Ascending aorta (tissue), 2 donors: ENCODE measurements around the gene RTL10. TPM values are rescaled to one million over a fixed set of nuclear protein-coding genes. Genes with fewer than 3 reads are reported as not detected.
A peak's percentile ranks its signal among the peaks of the same experiment; 100 is the strongest.

Experiments used
- DNase-seq, 2 donors: peaks; one replicate each; pipeline ENCODE4 v3.0.0-alpha.2; 2019; ENCODE audit warnings: low spot score in 2 of 2
- H3K27ac ChIP-seq, 2 donors: fragments of 200-600 bp; sonication (generic); one replicate each; pipeline ENCODE4 v1.5.1; 2016 to 2017; ENCODE audit warnings: mild to moderate bottlenecking in 1 of 2
- H3K27me3 ChIP-seq: fragments of 200-600 bp; sonication (generic); one replicate; pipeline ENCODE4 v1.5.1; 2017
- H3K36me3 ChIP-seq, 2 donors: fragments of 200-600 bp; sonication (generic); one replicate each; pipeline ENCODE4 v1.5.1; 2016
- H3K4me1 ChIP-seq, 2 donors: fragments of 200-600 bp; sonication (generic); one replicate each; pipeline ENCODE4 v1.5.1; 2016 to 2017; ENCODE audit warnings: mild to moderate bottlenecking in 1 of 2
- H3K4me3 ChIP-seq, 2 donors: fragments of 200-600 bp; sonication (generic); one replicate each; pipeline ENCODE4 v1.5.1; 2016 to 2017; ENCODE audit warnings: mild to moderate bottlenecking in 1 of 2
- H3K9me3 ChIP-seq, 2 donors: fragments of 200-600 bp; sonication (generic); one replicate each; pipeline ENCODE4 v1.5.1; 2016
- intact Hi-C: fragments of 100-400 bp; cut with DNase I; formaldehyde crosslinking; loops from one replicate; pipeline ENCODE4 v1.15.1; 2023
- total RNA-seq: library from RNA; depleted of rRNA; stranded (reverse); fragments of >200 nt; gene quantifications from one replicate; pipeline ENCODE4 v1.1.0, GENCODE V29; 2016
- TF ChIP-seq, protein P1 (sequence below), 3 experiments: fragments of 200-600 bp in 2 of 3; fragments of 450-650 bp in 1 of 3; sonication (generic) in 2 of 3; IDR thresholded peaks; one replicate each; pipeline ENCODE4 v1.5.1; 2016 to 2019; ENCODE audit warnings: antibody characterized with exemption in 3 of 3, mild to moderate bottlenecking in 1 of 3, moderate library complexity in 1 of 3

The RTL10 gene
- total RNA-seq, 1 donor from 2014 or later = 8.8 TPM

DNA sequence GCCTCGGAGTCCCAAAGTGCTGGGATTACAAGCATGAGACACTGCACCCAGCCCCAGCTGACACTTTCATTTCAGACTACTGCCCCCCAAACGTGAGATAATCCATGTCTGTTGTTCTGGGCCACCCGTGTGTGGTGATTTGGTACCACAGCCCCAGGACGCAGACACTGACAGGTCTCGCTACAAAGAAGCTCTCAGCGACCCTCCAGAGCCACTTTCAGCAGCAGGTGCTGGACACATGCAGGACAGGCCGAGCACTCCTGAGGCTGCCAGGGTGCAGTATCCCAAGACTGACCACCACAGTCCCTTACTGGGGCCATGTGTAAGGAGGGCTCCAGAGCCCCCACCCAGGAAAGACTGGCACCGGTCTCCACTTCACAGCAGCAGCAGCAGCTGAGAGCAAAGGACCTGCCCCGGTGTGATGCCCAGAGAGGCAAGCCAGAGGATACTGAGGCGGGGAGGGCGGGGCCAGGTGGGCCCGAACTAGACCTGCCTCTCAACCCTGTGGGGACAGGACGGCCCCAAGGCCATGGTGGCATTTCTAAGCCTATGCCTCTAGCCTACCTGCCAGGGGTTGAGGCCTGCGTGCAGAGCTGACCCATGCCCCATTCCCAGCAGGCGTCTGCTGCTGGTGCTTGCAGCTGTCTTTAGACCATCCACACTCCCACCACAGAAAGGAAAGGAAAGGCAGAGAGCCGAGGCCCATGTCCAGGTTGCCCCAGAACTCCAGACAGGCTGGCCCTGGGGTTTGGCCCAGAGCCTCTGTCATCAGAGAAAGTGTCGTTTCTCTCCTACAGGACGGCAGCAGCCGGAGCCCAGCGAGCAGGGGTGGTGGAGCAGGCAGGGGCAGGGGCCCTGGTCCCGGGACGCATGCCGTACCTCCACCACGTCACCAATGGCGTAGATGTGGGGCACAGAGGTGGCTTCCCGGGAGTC, 28.0 kb upstream of the RTL10 start:
- DNase-seq = peak in 1 of 2 donors; percentile 59
- Histone ChIP-seq H3K9me3 (no peaks in the 10 kb centered on the region), H3K36me3 (peaks cover 10 to 19% of the 10 kb centered on the region in 2 donors), H3K27ac (no peak overlapping the region), H3K27me3 (no peaks in the 10 kb centered on the region), H3K4me1 (peaks cover 4 to 12% of the 10 kb centered on the region in 2 donors), H3K4me3 (no peak overlapping the region)
- intact Hi-C loops = no loop called here
- TF ChIP-seq, protein P1, sequence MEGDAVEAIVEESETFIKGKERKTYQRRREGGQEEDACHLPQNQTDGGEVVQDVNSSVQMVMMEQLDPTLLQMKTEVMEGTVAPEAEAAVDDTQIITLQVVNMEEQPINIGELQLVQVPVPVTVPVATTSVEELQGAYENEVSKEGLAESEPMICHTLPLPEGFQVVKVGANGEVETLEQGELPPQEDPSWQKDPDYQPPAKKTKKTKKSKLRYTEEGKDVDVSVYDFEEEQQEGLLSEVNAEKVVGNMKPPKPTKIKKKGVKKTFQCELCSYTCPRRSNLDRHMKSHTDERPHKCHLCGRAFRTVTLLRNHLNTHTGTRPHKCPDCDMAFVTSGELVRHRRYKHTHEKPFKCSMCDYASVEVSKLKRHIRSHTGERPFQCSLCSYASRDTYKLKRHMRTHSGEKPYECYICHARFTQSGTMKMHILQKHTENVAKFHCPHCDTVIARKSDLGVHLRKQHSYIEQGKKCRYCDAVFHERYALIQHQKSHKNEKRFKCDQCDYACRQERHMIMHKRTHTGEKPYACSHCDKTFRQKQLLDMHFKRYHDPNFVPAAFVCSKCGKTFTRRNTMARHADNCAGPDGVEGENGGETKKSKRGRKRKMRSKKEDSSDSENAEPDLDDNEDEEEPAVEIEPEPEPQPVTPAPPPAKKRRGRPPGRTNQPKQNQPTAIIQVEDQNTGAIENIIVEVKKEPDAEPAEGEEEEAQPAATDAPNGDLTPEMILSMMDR (IDR thresholded peaks at IDR 0.05) = no peak

DNA sequence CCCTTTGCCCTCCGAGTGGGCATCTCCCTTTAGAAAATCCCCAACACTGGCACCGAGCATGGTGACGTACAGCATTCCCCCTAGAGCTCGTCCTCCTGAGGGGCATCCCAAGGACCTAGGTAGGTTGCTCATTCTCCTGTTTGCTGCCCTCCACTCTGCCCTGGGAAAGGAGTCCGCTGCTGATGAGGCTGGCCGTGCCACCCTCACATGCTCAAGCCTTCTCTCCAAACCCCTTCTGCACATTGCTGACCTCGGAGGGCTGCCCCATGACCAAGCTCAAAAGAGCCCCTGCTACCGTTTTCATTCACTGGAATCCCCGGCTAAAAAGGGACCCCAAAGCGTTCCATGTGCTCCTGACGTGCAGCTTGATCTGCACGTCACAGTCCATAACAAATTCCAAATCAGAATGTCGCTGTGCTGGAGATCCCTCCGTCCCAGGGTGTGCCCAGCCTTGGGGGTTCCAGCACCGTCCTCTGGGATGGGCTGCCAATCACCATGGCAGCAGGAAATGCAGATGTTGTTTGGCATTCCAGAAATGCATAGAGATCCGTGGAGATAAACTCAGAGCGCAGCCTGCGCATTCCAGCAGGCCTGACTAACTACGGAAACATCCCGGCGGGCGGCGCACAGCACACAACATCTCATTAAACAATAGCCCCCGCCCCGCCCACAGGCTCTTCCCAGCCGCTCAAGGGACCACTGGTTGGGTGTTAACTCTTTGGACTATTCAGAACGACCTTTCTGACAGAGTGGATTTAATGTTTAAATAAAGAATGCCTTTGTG, 26.3 kb upstream of the RTL10 start:
- intact Hi-C loops = no loop called here
- no peak overlapping the region for H3K27ac ChIP-seq
- H3K27me3 ChIP-seq = no peaks in the 10 kb centered on the region
- H3K9me3 ChIP-seq = no peaks in the 10 kb centered on the region
- DNase-seq = peak in 1 of 2 donors; percentile 76
- H3K4me3 ChIP-seq = peak overlapping the region in 1 of 2 donors; percentile 28
- H3K36me3 ChIP-seq = peaks cover 10 to 24% of the 10 kb centered on the region in 2 donors
- H3K4me1 ChIP-seq = peaks cover 13 to 16% of the 10 kb centered on the region in 2 donors
- TF ChIP-seq, protein P1 (IDR thresholded peaks at IDR 0.05) = no peak

DNA sequence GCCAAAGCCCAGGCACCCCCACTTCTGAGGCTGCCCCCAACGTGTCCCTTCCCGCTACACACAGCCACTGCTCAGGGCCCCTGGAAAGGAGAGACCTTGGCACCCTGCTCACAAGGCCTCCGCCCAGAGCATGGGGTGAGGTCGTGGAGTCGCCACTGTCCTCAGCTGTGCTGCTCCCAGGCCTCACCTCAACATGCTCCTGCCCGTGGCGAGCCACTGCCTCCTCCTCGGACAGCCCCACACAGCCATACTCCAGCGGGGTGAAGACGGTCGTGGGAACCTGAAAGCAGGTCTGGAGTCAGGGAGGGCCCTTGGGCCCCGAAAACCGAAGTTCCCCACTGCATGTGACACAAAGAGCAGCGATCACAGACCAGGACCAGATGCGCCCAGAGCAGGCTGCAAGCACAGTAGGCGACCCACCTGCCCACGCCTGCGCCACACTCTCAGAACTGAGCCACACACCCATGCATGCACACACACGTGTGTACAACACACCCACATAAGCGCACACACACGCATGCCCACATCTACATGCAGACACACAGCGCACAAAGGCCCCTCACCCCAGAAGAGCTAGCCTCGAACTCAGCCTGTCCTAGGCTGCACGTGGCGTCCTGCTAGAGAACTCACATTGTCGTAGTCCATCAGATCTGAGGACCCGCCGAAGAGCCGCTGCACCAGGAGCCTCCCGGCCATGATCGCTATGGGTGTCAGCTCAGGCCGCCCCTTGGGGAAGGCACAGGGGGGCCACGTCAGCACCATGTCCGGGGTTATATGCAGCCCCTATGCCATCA, 25.5 kb upstream of the RTL10 start:
- DNase-seq = peak in 1 of 2 donors; percentile 53
- H3K4me3 ChIP-seq = no peak overlapping the region
- no peaks in the 10 kb centered on the region for H3K9me3 ChIP-seq
- peaks cover 10 to 24% of the 10 kb centered on the region in 2 donors for H3K36me3 ChIP-seq
- no peaks in the 10 kb centered on the region for H3K27me3 ChIP-seq
- intact Hi-C loops = loop anchor here (5.0 kb wide), 1 partner anchor 38 kb away; no protein-coding TSS in a partner anchor
- H3K4me1 ChIP-seq = peaks cover 20 to 23% of the 10 kb centered on the region in 2 donors
- H3K27ac ChIP-seq = no peak overlapping the region
- TF ChIP-seq, protein P1 (IDR thresholded peaks at IDR 0.05) = no peak

DNA sequence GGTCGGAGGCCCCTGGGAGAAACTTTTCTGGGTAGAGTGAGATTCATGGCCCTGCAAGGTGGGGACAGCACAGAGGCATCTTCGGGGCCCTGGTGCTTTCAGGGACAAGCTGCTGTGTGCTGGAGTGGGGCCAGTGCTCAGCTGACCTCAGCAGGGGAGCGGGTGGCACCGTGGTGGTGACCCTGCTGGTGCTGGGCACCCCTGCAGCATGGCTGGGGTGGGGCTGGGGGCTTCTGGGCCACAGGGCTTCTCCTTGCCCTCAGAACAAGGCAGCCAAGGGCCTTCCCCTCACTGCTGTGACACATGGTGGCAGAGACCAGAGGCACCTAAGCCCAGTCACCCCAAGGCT, 24.9 kb upstream of the RTL10 start:
- TF ChIP-seq, protein P1 (IDR thresholded peaks at IDR 0.05) = no peak
- peaks cover 20 to 29% of the 10 kb centered on the region in 2 donors for H3K4me1 ChIP-seq
- no peak overlapping the region for H3K27ac ChIP-seq
- H3K4me3 ChIP-seq = no peak overlapping the region
- no peaks in the 10 kb centered on the region for H3K9me3 ChIP-seq
- DNase-seq = peak in 1 of 2 donors; percentile 54
- H3K36me3 ChIP-seq = peaks cover 10 to 24% of the 10 kb centered on the region in 2 donors
- H3K27me3 ChIP-seq = no peaks in the 10 kb centered on the region
- intact Hi-C loops = loop anchor here (5.0 kb wide), 1 partner anchor 37 kb away; no protein-coding TSS in a partner anchor

DNA sequence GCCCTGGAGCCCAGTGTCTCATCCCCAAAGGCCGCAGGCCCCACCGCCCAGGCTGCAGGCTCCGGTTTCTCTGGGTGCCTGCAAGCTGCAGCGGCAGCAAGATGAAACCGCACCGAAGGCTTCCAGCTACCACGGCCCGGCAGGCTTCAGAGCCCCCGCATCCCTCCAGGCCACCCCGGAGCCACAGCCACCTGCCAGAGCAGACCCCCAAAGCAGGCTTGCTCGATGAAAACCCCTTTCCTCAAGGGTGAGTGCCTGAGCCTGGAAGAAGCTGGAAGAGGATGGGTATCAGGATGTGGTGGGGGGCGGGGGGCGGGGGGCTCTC, 24.5 kb upstream of the RTL10 start:
- TF ChIP-seq, protein P1 (IDR thresholded peaks at IDR 0.05) = no peak
- intact Hi-C loops = loop anchor here (5.0 kb wide), 1 partner anchor 37 kb away; no protein-coding TSS in a partner anchor
- no peaks in the 10 kb centered on the region for H3K27me3 ChIP-seq
- peak in 1 of 2 donors; percentile 60 for DNase-seq
- H3K36me3 ChIP-seq = peaks cover 10 to 24% of the 10 kb centered on the region in 2 donors
- no peak overlapping the region for H3K27ac ChIP-seq
- H3K4me3 ChIP-seq = no peak overlapping the region
- no peaks in the 10 kb centered on the region for H3K9me3 ChIP-seq
- H3K4me1 ChIP-seq = peaks cover 20 to 32% of the 10 kb centered on the region in 2 donors
